ENCODE measurements around the gene SMARCC1.

SMARCC1 gene

DNA sequence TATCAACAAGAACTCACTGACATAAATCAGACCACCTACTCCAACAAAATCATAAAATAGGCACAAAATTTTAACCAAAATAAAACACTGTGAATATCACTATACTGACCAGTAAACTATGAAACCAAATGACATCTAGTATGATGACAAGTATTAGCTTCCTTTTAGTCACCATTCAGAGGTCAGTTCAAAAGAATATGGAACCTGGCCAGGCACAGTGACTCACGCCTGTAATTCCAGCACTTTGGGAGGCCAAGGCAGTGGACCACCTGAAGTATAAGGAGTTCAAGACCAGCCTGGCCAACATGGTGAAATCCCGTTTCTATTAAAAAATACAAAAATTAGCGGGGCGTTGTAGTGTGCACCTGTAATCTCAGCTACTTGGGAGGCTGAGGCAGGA, 65.8 kb downstream of the SMARCC1 start:
- H3K4me3 ChIP-seq (ENCODE audit: low read depth, low read length), result no peak overlapping the region
- TF ChIP-seq, protein P1, sequence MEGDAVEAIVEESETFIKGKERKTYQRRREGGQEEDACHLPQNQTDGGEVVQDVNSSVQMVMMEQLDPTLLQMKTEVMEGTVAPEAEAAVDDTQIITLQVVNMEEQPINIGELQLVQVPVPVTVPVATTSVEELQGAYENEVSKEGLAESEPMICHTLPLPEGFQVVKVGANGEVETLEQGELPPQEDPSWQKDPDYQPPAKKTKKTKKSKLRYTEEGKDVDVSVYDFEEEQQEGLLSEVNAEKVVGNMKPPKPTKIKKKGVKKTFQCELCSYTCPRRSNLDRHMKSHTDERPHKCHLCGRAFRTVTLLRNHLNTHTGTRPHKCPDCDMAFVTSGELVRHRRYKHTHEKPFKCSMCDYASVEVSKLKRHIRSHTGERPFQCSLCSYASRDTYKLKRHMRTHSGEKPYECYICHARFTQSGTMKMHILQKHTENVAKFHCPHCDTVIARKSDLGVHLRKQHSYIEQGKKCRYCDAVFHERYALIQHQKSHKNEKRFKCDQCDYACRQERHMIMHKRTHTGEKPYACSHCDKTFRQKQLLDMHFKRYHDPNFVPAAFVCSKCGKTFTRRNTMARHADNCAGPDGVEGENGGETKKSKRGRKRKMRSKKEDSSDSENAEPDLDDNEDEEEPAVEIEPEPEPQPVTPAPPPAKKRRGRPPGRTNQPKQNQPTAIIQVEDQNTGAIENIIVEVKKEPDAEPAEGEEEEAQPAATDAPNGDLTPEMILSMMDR (IDR thresholded peaks at IDR 0.05; ENCODE audit: low read depth, low read length), result no peak

DNA sequence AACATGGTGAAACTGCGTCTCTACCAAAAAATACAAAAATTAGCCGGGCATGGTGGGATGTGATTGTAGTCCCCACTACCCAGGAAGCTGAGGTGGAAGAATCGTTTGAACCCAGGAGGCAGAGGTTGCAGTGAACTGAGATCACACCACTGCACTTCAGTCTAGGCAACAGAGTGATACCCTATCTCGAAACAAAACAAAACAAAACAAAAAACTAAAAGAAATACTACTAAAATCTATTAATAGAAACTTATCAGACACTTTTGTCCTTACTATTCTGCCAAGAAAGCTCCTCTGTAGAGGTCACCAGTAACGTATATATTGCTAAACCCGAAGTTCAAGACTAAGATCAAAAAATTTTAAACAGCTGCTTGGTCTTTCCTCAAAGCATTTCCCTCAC, 67.1 kb downstream of the SMARCC1 start:
- H3K4me3 ChIP-seq (ENCODE audit: low read depth, low read length), result no peak overlapping the region
- TF ChIP-seq, protein P1 (IDR thresholded peaks at IDR 0.05; ENCODE audit: low read depth, low read length), result no peak

DNA sequence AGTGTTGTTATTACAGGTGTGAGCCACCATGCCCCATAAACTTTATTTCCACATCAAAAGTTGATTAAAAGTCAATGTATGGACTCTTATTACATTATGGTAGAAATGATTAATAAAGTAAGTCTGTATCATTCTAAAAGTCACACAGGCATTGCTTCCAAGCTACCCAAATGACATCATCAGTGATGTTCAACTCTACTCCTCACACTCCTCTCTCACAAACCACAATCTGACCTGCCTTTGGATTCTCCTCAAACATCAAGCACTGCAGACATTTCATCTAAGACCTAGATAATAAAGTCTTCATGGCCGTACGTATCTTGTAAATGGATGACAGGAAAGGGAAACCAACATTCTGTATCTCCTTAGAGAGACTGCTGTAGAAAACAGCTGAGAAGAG, 68.0 kb downstream of the SMARCC1 start:
- H3K4me3 ChIP-seq (ENCODE audit: low read depth, low read length), result no peak overlapping the region
- TF ChIP-seq, protein P1 (IDR thresholded peaks at IDR 0.05; ENCODE audit: low read depth, low read length), result no peak

DNA sequence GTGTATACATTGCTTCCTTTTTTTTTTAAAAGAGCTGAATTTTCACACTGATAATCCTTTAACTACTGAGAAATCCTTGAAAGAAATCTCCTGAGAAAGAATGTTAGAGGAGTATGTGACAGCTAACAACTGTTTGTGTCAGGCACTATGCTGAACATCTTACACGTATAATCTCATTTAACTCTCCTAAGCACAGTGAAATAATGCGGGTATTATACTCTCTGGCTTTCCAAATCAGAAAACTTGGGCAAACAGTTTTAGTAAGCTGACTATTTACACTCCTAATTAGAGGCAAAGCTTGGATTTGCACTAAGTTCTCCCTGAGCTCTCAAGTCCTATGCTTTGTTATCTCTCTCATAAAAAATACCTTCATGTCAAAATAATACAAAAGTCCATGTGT, 69.3 kb downstream of the SMARCC1 start:
- no peak overlapping the region for H3K4me3 ChIP-seq (ENCODE audit: low read depth, low read length)
- TF ChIP-seq, protein P1 (IDR thresholded peaks at IDR 0.05; ENCODE audit: low read depth, low read length), result no peak

DNA sequence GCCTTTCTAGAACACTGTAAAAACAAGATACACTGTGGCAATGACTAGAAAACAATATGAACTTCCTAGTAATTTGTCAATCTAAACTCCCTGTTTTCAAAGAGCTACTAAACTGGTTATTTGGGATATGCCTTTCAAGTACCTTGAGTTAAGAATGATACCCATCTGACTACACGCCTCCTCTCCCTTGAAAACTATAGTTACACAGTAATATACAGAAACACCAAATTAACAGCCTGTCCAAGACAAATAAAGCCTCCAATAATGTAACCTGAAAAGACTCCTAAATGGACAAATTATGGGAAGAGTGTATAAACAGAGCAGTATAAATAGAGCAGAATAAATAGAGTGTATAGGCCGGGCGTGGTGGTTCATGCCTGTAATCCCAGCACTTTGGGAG, 70.1 kb downstream of the SMARCC1 start:
- no peak overlapping the region for H3K4me3 ChIP-seq (ENCODE audit: low read depth, low read length)
- TF ChIP-seq, protein P1 (IDR thresholded peaks at IDR 0.05; ENCODE audit: low read depth, low read length), result no peak

DNA sequence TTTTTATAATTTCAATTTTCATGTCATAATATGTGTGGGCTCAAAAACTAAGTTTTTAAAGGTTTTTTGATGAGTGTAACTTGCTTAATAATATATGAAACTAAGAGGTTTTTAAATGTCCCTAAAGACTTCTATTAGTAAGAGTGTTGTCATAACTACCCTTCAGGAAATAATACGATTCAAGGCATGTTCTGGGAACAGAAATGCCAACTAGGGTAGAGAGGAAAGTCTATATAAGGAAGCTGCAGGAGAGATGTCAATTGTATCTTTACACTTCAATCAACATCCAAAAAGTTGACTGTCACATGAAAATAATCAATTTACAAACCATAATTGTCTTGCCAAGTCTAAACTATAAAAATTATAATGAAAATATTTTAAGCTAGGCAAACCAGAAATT, 76.3 kb downstream of the SMARCC1 start:
- H3K4me3 ChIP-seq (ENCODE audit: low read depth, low read length), result no peak overlapping the region
- TF ChIP-seq, protein P1 (IDR thresholded peaks at IDR 0.05; ENCODE audit: low read depth, low read length), result no peak

DNA sequence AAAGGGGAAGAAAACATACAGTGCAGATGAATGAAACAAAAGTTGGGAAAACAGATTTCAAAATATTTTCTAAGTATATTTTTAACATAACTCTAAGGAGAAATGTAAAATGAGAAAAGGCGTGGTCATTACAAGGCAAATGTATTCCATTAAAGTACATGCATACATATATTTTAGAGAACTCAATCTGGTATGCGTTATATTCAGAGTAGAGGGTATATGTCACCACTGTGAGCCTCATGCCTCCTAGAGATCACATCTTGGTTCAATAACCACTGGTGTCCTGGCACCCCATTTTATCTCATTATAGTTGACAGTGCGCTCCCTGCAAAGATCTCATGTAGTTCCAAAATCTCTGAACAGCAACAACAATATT, 77.5 kb downstream of the SMARCC1 start:
- no peak overlapping the region for H3K4me3 ChIP-seq (ENCODE audit: low read depth, low read length)
- TF ChIP-seq, protein P1 (IDR thresholded peaks at IDR 0.05; ENCODE audit: low read depth, low read length), result no peak

Data from WI38 (cell line).